GM13977 (cell line): ENCODE measurements around the gene OR10G3.

Experiments
- DNase-seq: peaks from one replicate; pipeline ENCODE4 v3.0.0; 2012; ENCODE audit warnings: low spot score
- in situ Hi-C: fragments of 300-500 bp; cut with MboI; formaldehyde crosslinking; loops from one replicate; pipeline ENCODE4 v1.12.0; 2022; ENCODE audit warnings: low sequenced_read_pairs, low pct_unique_long_range_greater_than_20kb, mixed read lengths, inconsistent platforms; ENCODE audit not compliant: unreplicated experiment
- TF ChIP-seq, protein P1 (sequence below): IDR thresholded peaks from 2 replicates; pipeline ENCODE4 v1.5.1; 2012; ENCODE audit warnings: mild to moderate bottlenecking, control low read depth; ENCODE audit not compliant: insufficient read depth; ENCODE audit errors: extremely low read depth, missing control alignments

Gene OR10G3

DNA sequence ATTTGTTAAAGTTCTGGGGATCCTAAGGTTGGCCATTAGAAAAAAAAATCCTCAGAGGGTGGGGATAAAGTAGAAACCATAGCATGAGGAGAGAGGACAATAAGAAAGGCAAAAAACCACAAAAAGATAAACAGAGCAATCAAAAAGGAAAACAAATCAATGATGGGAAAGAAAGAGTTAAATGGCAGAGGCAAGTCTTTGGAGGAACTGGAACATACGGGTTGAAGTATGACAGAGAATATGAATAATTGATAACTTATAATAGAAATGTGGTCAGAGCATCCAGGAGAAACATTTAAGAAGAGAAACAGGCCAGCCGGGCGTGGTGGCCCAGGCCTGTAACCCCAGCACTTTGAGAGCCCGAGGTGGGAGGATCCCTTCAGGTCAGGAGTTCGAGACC is 35.9 kb downstream of the OR10G3 start:
- DNase-seq, result no peak
- TF ChIP-seq, protein P1, sequence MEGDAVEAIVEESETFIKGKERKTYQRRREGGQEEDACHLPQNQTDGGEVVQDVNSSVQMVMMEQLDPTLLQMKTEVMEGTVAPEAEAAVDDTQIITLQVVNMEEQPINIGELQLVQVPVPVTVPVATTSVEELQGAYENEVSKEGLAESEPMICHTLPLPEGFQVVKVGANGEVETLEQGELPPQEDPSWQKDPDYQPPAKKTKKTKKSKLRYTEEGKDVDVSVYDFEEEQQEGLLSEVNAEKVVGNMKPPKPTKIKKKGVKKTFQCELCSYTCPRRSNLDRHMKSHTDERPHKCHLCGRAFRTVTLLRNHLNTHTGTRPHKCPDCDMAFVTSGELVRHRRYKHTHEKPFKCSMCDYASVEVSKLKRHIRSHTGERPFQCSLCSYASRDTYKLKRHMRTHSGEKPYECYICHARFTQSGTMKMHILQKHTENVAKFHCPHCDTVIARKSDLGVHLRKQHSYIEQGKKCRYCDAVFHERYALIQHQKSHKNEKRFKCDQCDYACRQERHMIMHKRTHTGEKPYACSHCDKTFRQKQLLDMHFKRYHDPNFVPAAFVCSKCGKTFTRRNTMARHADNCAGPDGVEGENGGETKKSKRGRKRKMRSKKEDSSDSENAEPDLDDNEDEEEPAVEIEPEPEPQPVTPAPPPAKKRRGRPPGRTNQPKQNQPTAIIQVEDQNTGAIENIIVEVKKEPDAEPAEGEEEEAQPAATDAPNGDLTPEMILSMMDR, result no peak
- in situ Hi-C loops, result no loop called here

DNA sequence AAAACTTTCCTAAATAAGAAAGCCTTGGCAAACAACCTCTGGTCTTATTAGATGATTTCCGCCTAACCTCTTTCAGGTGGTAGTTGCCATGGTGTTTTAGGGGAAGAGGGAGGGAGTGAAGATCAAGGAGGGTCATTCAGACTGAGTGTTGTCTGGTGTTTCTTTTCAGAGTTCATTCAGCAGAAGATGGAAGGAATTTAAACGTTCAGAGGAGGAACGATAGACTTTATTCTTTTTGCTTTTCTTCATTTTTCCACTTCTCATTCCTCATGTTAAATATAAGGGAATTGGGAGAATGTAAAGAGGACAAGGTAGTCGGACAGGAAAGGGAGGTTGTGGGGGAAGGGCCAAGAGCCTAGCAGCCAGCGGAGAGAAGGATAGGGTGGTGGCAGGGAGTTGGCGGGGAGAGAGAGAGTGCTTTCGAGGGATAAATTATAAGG is 36.3 kb downstream of the OR10G3 start:
- no peak for DNase-seq
- TF ChIP-seq, protein P1, result no peak
- in situ Hi-C loops, result no loop called here

DNA sequence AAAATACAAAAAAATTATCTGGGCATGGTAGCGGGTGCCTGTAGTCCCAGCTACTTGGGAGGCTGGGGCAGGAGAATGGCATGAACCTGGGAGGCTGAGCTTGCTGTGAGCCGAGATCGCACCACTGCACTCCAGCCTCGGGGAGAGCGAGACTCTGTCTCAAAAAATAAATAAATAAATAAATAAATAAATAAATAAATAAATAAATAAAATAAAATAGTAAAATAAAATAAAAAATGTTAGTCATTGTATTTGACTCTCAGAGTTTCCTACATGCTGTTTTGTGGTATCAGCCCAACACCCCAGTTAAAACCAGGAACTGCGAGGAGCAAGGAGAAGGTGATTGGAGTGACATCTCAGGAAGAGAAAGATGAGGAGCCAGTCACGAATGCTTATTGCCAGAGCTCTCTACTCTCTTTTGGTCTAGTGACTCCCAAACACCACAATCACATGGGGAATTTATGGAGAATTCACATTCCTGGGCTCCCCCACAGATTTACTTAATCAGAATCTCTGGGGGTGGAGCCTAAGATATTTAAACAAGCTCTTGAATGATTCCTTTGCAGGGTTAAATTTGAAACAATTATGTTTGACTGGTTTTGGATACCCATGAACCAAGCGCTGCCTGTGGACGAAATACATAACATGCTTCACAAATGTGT is 38.3 kb downstream of the OR10G3 start:
- no peak for DNase-seq
- in situ Hi-C loops, result no loop called here
- TF ChIP-seq, protein P1, result no peak

DNA sequence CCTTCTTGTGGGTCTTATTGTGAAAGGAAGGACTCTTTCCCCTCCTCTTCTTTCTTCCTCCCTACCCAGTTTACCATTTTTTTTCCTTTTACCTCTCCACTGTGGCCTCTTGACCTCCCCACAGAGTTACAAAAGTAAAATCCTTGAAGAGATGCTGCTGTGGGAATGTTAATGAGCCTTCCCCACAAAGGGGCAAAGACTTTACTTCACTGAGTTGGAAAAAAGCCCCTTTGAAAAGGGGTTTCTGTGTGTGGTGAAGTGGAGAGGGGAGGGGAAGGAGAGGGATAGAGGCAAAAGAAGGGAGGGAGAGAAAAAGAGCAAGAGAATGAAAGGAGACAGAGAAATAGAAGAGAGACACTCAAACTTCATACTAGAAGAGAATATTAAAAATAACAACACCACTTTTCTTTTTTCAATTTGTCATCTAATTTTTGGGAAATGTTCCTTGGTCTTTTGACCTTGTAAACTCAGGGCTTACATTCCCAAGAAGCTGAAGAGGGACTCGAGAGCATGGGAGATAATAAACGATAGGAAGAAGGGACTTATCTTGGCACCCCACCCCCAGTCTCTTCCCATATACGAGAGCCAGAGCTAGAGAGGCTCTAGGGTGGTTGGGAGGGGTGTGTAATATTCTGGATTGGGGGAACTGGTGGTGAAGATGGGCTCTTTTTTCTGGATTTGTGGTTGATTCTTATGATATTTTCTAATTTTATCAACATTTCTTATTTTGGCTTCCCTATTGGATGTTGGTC is 40.5 kb downstream of the OR10G3 start:
- no peak for DNase-seq
- TF ChIP-seq, protein P1, result no peak
- in situ Hi-C loops, result no loop called here

- TF ChIP-seq, protein P1, result no peak
- in situ Hi-C loops, result no loop called here
- DNase-seq, result no peak
Observed at GRCh38 chr14:21537090-21537424, 42.8 kb downstream of the OR10G3 start.

- TF ChIP-seq, protein P1, result no peak
- in situ Hi-C loops, result no loop called here
- no peak for DNase-seq
Observed at GRCh38 chr14:21536418-21537089, 43.3 kb downstream of the OR10G3 start.
